Stomach (tissue), 19 donors: ENCODE data around the gene UBFD1. TPM values are rescaled to one million over a fixed set of nuclear protein-coding genes. Genes with fewer than 3 reads are reported as not detected.

Experiments
- DNase-seq, 2 donors: peaks; one replicate each; pipeline versions ENCODE4 v3.0.0 to v3.0.0-alpha.2; 2013 to 2019
- H3K27ac ChIP-seq, 5 donors: fragments of 200-600 bp in 4 of 5; sonication (generic) in 4 of 5; one replicate each; pipeline ENCODE4 v1.5.1; 2013 to 2019; ENCODE audit warnings: mild to moderate bottlenecking in 1 of 5, moderate library complexity in 1 of 5
- H3K27me3 ChIP-seq, 3 donors: fragments of 200-600 bp; sonication (generic); one replicate each; pipeline ENCODE4 v1.5.1; 2017 to 2019; ENCODE audit warnings: mixed run types in 1 of 3
- H3K36me3 ChIP-seq, 4 donors: fragments of 200-600 bp; sonication (generic); 1 replicate in 3 of 4; 2 replicates in 1 of 4; pipeline ENCODE4 v1.5.1; 2016 to 2019
- H3K4me1 ChIP-seq, 4 donors: fragments of 200-600 bp; sonication (generic); one replicate each; pipeline ENCODE4 v1.5.1; 2016 to 2019
- H3K4me3 ChIP-seq, 4 donors: fragments of 200-600 bp; sonication (generic) in 3 of 4; one replicate each; pipeline ENCODE4 v1.5.1; 2016 to 2019; ENCODE audit warnings: mild to moderate bottlenecking in 1 of 4
- H3K9me3 ChIP-seq, 4 donors: fragments of 200-600 bp; sonication (generic); one replicate each; pipeline ENCODE4 v1.5.1; 2016 to 2019
- EP300 ChIP-seq: sonication (generic); formaldehyde crosslinking; IDR thresholded peaks from one replicate; pipeline ENCODE4 v1.6.1; 2017; ENCODE audit warnings: antibody characterized with exemption
- POLR2A ChIP-seq, 4 donors: fragments of 450-650 bp; IDR thresholded peaks; one replicate each; pipeline ENCODE4 v1.6.1; 2016; ENCODE audit warnings: antibody characterized with exemption in 4 of 4, control low read depth in 2 of 4, mild to moderate bottlenecking in 1 of 4, moderate library complexity in 1 of 4
- POLR2AphosphoS5 ChIP-seq, 3 donors: sonication (generic); formaldehyde crosslinking; IDR thresholded peaks; one replicate each; pipeline ENCODE4 v1.6.1; 2016; ENCODE audit warnings: antibody characterized with exemption in 3 of 3
- WGBS, 5 donors: extraction: QIAGEN DNeasy Blood & Tissue Kit in 3 of 5; methylation state at CpG; one replicate each; pipeline versions ENCODE4 v1.1.5 to v1.1.7; 2013 to 2018; 5-methylcytosine and 5-hydroxymethylcytosine counted together
- intact Hi-C: fragments of 100-400 bp; cut with DNase I; formaldehyde crosslinking; loops from one replicate; pipeline ENCODE4 v1.15.1; 2023; ENCODE audit warnings: low total_unique reads
- long read RNA-seq, 10 donors: transcript quantifications; one replicate each; lab custom pipeline, GENCODE V29; 2026
- polyA plus RNA-seq, 3 donors: library from polyadenylated mRNA; stranded (reverse); fragments of 200-250 nt; gene quantifications; one replicate each; pipeline ENCODE4 v1.2.3, GENCODE V29; 2013
- total RNA-seq, 5 donors: library from RNA; depleted of rRNA; stranded (reverse); fragments of >200 nt; gene quantifications; one replicate each; pipeline versions ENCODE4 v1.1.0 to v1.2.3, GENCODE V29; 2014 to 2016
- TF ChIP-seq, protein P1 (sequence below), 7 experiments: fragments of 450-650 bp in 4 of 7; fragments of 200-600 bp in 3 of 7; sonication (generic) in 3 of 7; IDR thresholded peaks; one replicate each; pipeline ENCODE4 v1.5.1; 2016 to 2019; ENCODE audit warnings: antibody characterized with exemption in 7 of 7, control low read depth in 2 of 7, mild to moderate bottlenecking in 1 of 7
- donor health status: healthy with polysubstance abuse.
- donor health status: Bipolar disorder and iron deficiency.
- donor health status: healthy.

UBFD1 gene, protein sequence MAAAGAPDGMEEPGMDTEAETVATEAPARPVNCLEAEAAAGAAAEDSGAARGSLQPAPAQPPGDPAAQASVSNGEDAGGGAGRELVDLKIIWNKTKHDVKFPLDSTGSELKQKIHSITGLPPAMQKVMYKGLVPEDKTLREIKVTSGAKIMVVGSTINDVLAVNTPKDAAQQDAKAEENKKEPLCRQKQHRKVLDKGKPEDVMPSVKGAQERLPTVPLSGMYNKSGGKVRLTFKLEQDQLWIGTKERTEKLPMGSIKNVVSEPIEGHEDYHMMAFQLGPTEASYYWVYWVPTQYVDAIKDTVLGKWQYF
- total RNA-seq = 100 to 1,000 TPM in 1 of 5 donors, 10 to 100 TPM in 4; 16.3 to 163 (median 52.7) TPM
- 10 to 100 TPM in 1 of 3 donors, 1 to 10 TPM in 2; 6.0 to 10.1 (median 6.0) TPM for polyA plus RNA-seq
- long read RNA-seq, donor 1, full-length matches to known transcripts = 2 of 2 reads
- long read RNA-seq, donor 1, partial matches to known transcripts = 0 of 2 reads
- long read RNA-seq, donor 1, other reads (novel, unspliced or antisense) = 0 of 2 reads
- long read RNA-seq, donor 2, full-length matches to known transcripts = 9 of 9 reads
- long read RNA-seq, donor 2, partial matches to known transcripts = 0 of 9 reads
- long read RNA-seq, donor 2, other reads (novel, unspliced or antisense) = 0 of 9 reads
- long read RNA-seq, donor 3, full-length matches to known transcripts = 7 of 7 reads
- long read RNA-seq, donor 3, partial matches to known transcripts = 0 of 7 reads
- long read RNA-seq, donor 3, other reads (novel, unspliced or antisense) = 0 of 7 reads
- long read RNA-seq, donor 4, full-length matches to known transcripts = 1 of 1 reads
- long read RNA-seq, donor 4, partial matches to known transcripts = 0 of 1 reads
- long read RNA-seq, donor 4, other reads (novel, unspliced or antisense) = 0 of 1 reads
- long read RNA-seq, donor 5, full-length matches to known transcripts = 17 of 17 reads
- long read RNA-seq, donor 5, partial matches to known transcripts = 0 of 17 reads
- long read RNA-seq, donor 5, other reads (novel, unspliced or antisense) = 0 of 17 reads
- long read RNA-seq, donor 6, full-length matches to known transcripts = 17 of 639 reads
- long read RNA-seq, donor 6, partial matches to known transcripts = 146 of 639 reads
- long read RNA-seq, donor 6, other reads (novel, unspliced or antisense) = 476 of 639 reads
- long read RNA-seq, donor 7, full-length matches to known transcripts = 6 of 18 reads
- long read RNA-seq, donor 7, partial matches to known transcripts = 12 of 18 reads
- long read RNA-seq, donor 7, other reads (novel, unspliced or antisense) = 0 of 18 reads
- long read RNA-seq, donor 8, full-length matches to known transcripts = 9 of 9 reads
- long read RNA-seq, donor 8, partial matches to known transcripts = 0 of 9 reads
- long read RNA-seq, donor 8, other reads (novel, unspliced or antisense) = 0 of 9 reads
- long read RNA-seq, donor 9, full-length matches to known transcripts = 6 of 27 reads
- long read RNA-seq, donor 9, partial matches to known transcripts = 21 of 27 reads
- long read RNA-seq, donor 9, other reads (novel, unspliced or antisense) = 0 of 27 reads
- long read RNA-seq, donor 10, full-length matches to known transcripts = 1 of 1 reads
- long read RNA-seq, donor 10, partial matches to known transcripts = 0 of 1 reads
- long read RNA-seq, donor 10, other reads (novel, unspliced or antisense) = 0 of 1 reads

DNA sequence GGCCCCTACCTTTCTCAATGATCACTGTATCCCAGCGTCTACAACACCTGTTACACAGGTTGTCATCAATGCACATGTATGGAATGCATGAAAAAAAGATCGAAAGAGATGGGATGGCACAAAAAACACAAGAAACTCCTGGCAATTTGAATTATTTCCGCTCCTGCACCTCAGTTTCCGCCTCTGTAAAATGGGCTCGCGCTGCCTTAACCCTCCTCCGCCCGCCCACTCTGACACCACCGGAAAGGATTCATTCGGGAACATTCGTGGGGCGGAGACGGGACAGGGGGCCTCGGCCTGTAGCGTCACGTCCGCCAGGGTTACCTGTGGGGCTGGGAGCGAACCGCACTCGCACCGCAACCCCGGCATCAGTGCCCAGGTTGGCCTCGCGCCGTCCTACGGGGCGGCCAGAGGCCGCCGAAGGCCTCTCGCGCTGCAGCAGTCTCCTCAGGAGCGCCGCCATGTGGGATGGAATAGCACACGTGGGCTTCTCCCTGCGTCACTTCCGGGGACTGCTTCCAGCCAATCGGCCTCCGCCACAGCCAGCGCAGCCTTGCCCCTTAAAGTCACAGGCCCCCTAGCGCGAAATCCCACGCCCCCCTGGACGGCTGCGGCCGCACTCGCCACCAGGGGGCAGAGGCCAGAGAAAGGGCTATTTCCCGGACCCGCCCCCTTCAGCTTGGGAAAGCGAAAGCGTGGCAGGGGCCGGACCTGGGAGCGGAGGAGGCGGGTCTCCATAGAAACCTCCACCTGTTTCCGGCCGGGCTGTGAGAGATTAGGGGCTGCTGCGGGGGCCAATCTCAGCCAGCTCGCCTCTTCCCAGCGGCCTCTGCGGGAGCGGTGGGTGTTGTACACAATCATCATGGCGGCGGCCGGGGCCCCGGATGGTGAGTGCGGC is at the start of gene UBFD1, which contains the start of gene EARS2:
TSS of gene UBFD1 (plus strand) at position 847 of the 898 bp plus-strand sequence. CDS start at position 863, 16 bp downstream.
TSS of gene EARS2 (minus strand) at position 470 of the 898 bp plus-strand sequence. CDS start at position 463, 7 bp downstream.
- WGBS, 5 donors = 1 to 5% (median 2%) methylated on average over 22 to 65 of the region's 65 CpGs
- intact Hi-C loops = no loop called here
- H3K36me3 ChIP-seq = peaks cover 30 to 46% (median 45%) of the 10 kb centered on the region in 4 donors

DNA sequence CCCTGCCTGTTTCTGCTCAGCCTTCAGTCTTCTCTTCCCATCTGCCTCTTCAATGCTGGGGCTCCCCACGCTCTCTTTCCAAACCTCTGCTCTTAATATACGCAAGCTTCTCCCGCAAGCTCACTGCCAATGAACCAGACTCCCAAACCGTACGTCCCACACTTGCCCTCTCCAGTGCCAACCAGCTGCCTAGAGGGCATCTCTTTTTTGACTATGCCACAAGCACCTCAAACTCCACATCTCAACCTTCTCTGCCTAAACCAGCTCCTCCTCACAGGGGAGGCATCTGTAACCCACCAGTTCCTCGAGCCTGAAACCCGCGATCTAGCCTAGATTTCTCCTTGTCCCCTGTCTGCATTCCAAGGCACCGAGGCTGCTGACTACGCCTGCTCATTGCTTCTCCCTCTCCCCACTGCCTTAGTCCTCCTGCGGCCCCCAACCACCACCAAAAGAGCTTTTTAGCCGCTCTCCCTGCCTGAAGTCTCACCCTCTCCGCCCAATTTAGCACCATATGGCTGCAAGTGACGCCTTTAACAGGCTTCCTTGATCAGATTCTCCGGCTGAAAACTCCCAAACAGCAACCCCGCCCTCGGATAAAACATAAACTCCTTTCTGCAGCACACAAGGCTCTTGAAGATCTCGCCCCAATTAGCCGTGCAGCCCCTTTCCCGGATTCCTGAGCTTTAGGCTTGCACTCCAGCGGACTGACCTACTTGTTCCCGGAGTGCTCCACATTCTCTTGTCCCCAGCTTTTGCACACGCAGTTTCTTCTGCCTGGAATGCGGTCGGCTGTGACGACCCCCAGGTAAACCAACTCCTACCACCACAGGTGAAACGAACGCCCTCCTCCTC is 48.7 kb upstream of the UBFD1 start:
- DNase-seq = peak in 1 of 2 donors; percentile 55
- intact Hi-C loops = no loop called here

More for the DNA sequence above, at the start of gene UBFD1, which contains the start of gene EARS2:
- H3K4me3 ChIP-seq = peak within 1 kb of the TSS; percentile 92 to 100 (median 98)
- peak; percentile 99 for DNase-seq
- H3K9me3 ChIP-seq = no peaks in the 10 kb centered on the region
- H3K27ac ChIP-seq = peak within 1 kb of the TSS; percentile 71 to 95 (median 91)
- no peaks in the 10 kb centered on the region for H3K27me3 ChIP-seq
- TF ChIP-seq POLR2AphosphoS5 (IDR thresholded peaks at IDR 0.05) (peak; percentile 27 to 91 (median 66)), EP300 (no peak), POLR2A (IDR thresholded peaks at IDR 0.05) (no peak)
- TF ChIP-seq, protein P1, sequence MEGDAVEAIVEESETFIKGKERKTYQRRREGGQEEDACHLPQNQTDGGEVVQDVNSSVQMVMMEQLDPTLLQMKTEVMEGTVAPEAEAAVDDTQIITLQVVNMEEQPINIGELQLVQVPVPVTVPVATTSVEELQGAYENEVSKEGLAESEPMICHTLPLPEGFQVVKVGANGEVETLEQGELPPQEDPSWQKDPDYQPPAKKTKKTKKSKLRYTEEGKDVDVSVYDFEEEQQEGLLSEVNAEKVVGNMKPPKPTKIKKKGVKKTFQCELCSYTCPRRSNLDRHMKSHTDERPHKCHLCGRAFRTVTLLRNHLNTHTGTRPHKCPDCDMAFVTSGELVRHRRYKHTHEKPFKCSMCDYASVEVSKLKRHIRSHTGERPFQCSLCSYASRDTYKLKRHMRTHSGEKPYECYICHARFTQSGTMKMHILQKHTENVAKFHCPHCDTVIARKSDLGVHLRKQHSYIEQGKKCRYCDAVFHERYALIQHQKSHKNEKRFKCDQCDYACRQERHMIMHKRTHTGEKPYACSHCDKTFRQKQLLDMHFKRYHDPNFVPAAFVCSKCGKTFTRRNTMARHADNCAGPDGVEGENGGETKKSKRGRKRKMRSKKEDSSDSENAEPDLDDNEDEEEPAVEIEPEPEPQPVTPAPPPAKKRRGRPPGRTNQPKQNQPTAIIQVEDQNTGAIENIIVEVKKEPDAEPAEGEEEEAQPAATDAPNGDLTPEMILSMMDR (IDR thresholded peaks at IDR 0.05) = peak in 6 of 7 experiments; percentile 70 to 98 (median 94)
- H3K4me1 ChIP-seq = peaks cover 11 to 55% (median 42%) of the 10 kb centered on the region in 4 donors

More for the DNA sequence above, 48.7 kb upstream of the UBFD1 start:
- no peaks in the 10 kb centered on the region for H3K27me3 ChIP-seq
- TF ChIP-seq EP300 (no peak), POLR2A (IDR thresholded peaks at IDR 0.05) (no peak), POLR2AphosphoS5 (IDR thresholded peaks at IDR 0.05) (no peak)
- TF ChIP-seq, protein P1 (IDR thresholded peaks at IDR 0.05) = no peak
- H3K36me3 ChIP-seq = no peaks in the 10 kb centered on the region
- H3K27ac ChIP-seq = peak overlapping the region; percentile 11 to 90 (median 88)
- peaks cover 36 to 64% (median 55%) of the 10 kb centered on the region in 4 donors for H3K4me1 ChIP-seq
- peak overlapping the region; percentile 79 to 98 (median 86) for H3K4me3 ChIP-seq
- H3K9me3 ChIP-seq = no peaks in the 10 kb centered on the region
- WGBS, 5 donors = 16 to 21% (median 19%) methylated on average over 28 of the region's 28 CpGs
